GM21367 (cell line): ENCODE measurements around the gene MTHFSD.

ENCODE experiments used
- ATAC-seq: cut with Tn5 transposase; IDR thresholded peaks from one replicate; pipeline ENCODE4 v1.9.1; 2021; ENCODE audit not compliant: unreplicated experiment

MTHFSD gene

GRCh38 chr16:86531641-86532525 lies 23.2 kb downstream of the MTHFSD start:
- no peak for ATAC-seq

- no peak for ATAC-seq
Observed at GRCh38 chr16:86531191-86531545, 23.9 kb downstream of the MTHFSD start.

GRCh38 chr16:86530251-86531190 lies 24.5 kb downstream of the MTHFSD start:
- no peak for ATAC-seq

GRCh38 chr16:86529160-86529559 lies 25.9 kb downstream of the MTHFSD start:
- no peak for ATAC-seq

- ATAC-seq, result no peak
Observed at GRCh38 chr16:86528061-86528929, 26.7 kb downstream of the MTHFSD start.

- ATAC-seq, result no peak
Observed at GRCh38 chr16:86527366-86527765, 27.7 kb downstream of the MTHFSD start.

- no peak for ATAC-seq
Observed at GRCh38 chr16:86525696-86526095, 29.3 kb downstream of the MTHFSD start.

GRCh38 chr16:86524029-86524428 lies 31.0 kb downstream of the MTHFSD start:
- no peak for ATAC-seq

GRCh38 chr16:86523166-86523740 lies 31.8 kb downstream of the MTHFSD start:
- ATAC-seq, result no peak

- no peak for ATAC-seq
Observed at GRCh38 chr16:86522634-86523033, 32.4 kb downstream of the MTHFSD start.

GRCh38 chr16:86521236-86522197 lies 33.5 kb downstream of the MTHFSD start:
- ATAC-seq, result no peak

- no peak for ATAC-seq
Observed at GRCh38 chr16:86520317-86521210, 34.5 kb downstream of the MTHFSD start.

- no peak for ATAC-seq
Observed at GRCh38 chr16:86519649-86520316, 35.3 kb downstream of the MTHFSD start.

GRCh38 chr16:86519007-86519648 lies 35.9 kb downstream of the MTHFSD start:
- ATAC-seq, result no peak

- no peak for ATAC-seq
Observed at GRCh38 chr16:86517652-86518258, 37.3 kb downstream of the MTHFSD start.

GRCh38 chr16:86517033-86517432 lies 38.0 kb downstream of the MTHFSD start:
- ATAC-seq, result no peak

- ATAC-seq, result no peak
Observed at GRCh38 chr16:86516623-86517003, 38.4 kb downstream of the MTHFSD start.
